Endothelial cell of umbilical vein (primary cell): Measurements from ENCODE around the gene BET1L. TPM values are rescaled to one million over a fixed set of nuclear protein-coding genes. Genes with fewer than 3 reads are reported as not detected.

Source experiments
- BruUV-seq: library from RNA; stranded (reverse); fragments of 400-500 nt; replicated peaks from 2 replicates; lab custom pipeline; 2021; lab: Mats Ljungman, UMichigan
- CTCF ChIA-PET: fragments of 300-600, 350-600 bp; sonication (Branson Sonifier 250); formaldehyde crosslinking; loops from one replicate; lab custom pipeline; 2021; ENCODE audit warnings: antibody characterized with exemption, inconsistent platforms; lab: Charles Lee
- POLR2A ChIA-PET: fragments of 300-600, 350-600 bp; sonication (Branson Sonifier 250); formaldehyde crosslinking; loops from one replicate; lab custom pipeline; 2021; ENCODE audit warnings: antibody characterized with exemption, inconsistent platforms; lab: Charles Lee
- DNase-seq: peaks from one replicate; pipeline ENCODE4 v3.0.0-alpha.2; 2011; ENCODE audit warnings: low read depth, low spot score
- FAIRE-seq: peaks from 2 replicates; lab custom pipeline; 2011; peaks lifted over from hg19 to GRCh38; lab: Jason Lieb, UNC
- H2AFZ ChIP-seq: 2 replicates; pipeline ENCODE4 v1.6.0; 2012; ENCODE audit warnings: low read depth, low read length, control low read depth, inconsistent platforms
- H3K27ac ChIP-seq: 2 replicates; pipeline ENCODE4 v1.5.1; 2011; ENCODE audit warnings: low read depth, mild to moderate bottlenecking, control low read depth, low read length, moderate library complexity; ENCODE audit not compliant: insufficient read depth
- H3K27me3 ChIP-seq, 2 experiments: 2 replicates each; pipeline versions ENCODE4 v1.6.0 to v1.6.1; 2011; ENCODE audit warnings: low read length in 2 of 2, mixed read lengths in 1 of 2; ENCODE audit not compliant: control insufficient read depth in 2 of 2, insufficient read depth in 2 of 2
- H3K36me3 ChIP-seq, 2 experiments: 2 replicates in 1 of 2; 3 replicates in 1 of 2; pipeline ENCODE4 v1.5.1; 2011; ENCODE audit warnings: low read length in 2 of 2, mild to moderate bottlenecking in 1 of 2, moderate library complexity in 1 of 2; ENCODE audit not compliant: control insufficient read depth in 2 of 2, insufficient read depth in 2 of 2; ENCODE audit errors: extremely low read depth in 1 of 2
- H3K4me1 ChIP-seq: 3 replicates; pipeline ENCODE4 v1.5.1; 2011; ENCODE audit warnings: mild to moderate bottlenecking, low read length; ENCODE audit not compliant: control insufficient read depth, insufficient read depth; ENCODE audit errors: extremely low read depth
- H3K4me2 ChIP-seq: 2 replicates; pipeline ENCODE4 v1.6.1; 2011; ENCODE audit warnings: low read length, control low read depth, mixed read lengths; ENCODE audit not compliant: insufficient read depth
- H3K4me3 ChIP-seq, 3 experiments: fragments of 200-600 bp in 1 of 3; sonication (generic), shearing (Covaris generic) in 1 of 3; replicated peaks in 1 of 3; 2 replicates each; pipeline ENCODE4 v1.5.1; 2011 to 2016; ENCODE audit warnings: control low read depth in 3 of 3, low read length in 3 of 3, mild to moderate bottlenecking in 2 of 3, inconsistent platforms in 1 of 3, low read depth in 1 of 3, moderate library complexity in 1 of 3; ENCODE audit not compliant: insufficient read depth in 1 of 3
- H3K79me2 ChIP-seq: 2 replicates; pipeline ENCODE4 v1.6.0; 2012; ENCODE audit warnings: low read length, inconsistent platforms; ENCODE audit not compliant: control insufficient read depth, insufficient read depth
- H3K9ac ChIP-seq: replicated peaks from 2 replicates; pipeline ENCODE3; 2011; ENCODE audit warnings: low read length, control low read depth; ENCODE audit not compliant: insufficient read depth; ENCODE audit errors: extremely low read depth
- H3K9me1 ChIP-seq: replicated peaks from 3 replicates; pipeline ENCODE4 v1.6.0; 2011; ENCODE audit warnings: mild to moderate bottlenecking, low read length; ENCODE audit not compliant: control insufficient read depth, insufficient read depth; ENCODE audit errors: extremely low read depth
- H3K9me3 ChIP-seq: replicated peaks from 2 replicates; pipeline ENCODE4 v1.5.1; 2012; ENCODE audit warnings: low read length, inconsistent platforms; ENCODE audit not compliant: control insufficient read depth, insufficient read depth
- H4K20me1 ChIP-seq: replicated peaks from 2 replicates; pipeline ENCODE3; 2011; ENCODE audit warnings: mild to moderate bottlenecking, low read length; ENCODE audit not compliant: control insufficient read depth, insufficient read depth; ENCODE audit errors: extremely low read depth
- EZH2 ChIP-seq: IDR thresholded peaks from 2 replicates; pipeline ENCODE4 v1.6.1; 2012; ENCODE audit warnings: borderline replicate concordance, low read depth, mild to moderate bottlenecking, moderate library complexity, low read length, inconsistent platforms; ENCODE audit not compliant: severe bottlenecking
- FOS ChIP-seq: IDR thresholded peaks from 2 replicates; pipeline ENCODE4 v1.6.1; 2011; ENCODE audit warnings: mild to moderate bottlenecking, low read length, moderate library complexity, borderline replicate concordance; ENCODE audit not compliant: insufficient read depth
- GATA2 ChIP-seq: IDR thresholded peaks from 2 replicates; pipeline ENCODE4 v1.7.0; 2011; ENCODE audit warnings: low read depth, mild to moderate bottlenecking, moderate library complexity, mixed read lengths, low read length; ENCODE audit not compliant: insufficient read length, insufficient read depth
- JUN ChIP-seq: IDR thresholded peaks from 2 replicates; pipeline ENCODE4 v1.6.1; 2011; ENCODE audit warnings: borderline replicate concordance, low read depth; ENCODE audit not compliant: insufficient read length, insufficient read depth
- MYC ChIP-seq: IDR thresholded peaks from one replicate; pipeline ENCODE4 v1.6.1; 2011; ENCODE audit warnings: mild to moderate bottlenecking, low read depth, low read length
- POLR2A ChIP-seq: IDR thresholded peaks from 2 replicates; pipeline ENCODE4 v1.6.1; 2012; ENCODE audit warnings: low read depth, mild to moderate bottlenecking, control low read depth, low read length
- POLR2AphosphoS5 ChIP-seq: IDR thresholded peaks from 2 replicates; pipeline ENCODE4 v1.6.1; 2012; ENCODE audit warnings: low read depth, mild to moderate bottlenecking, control low read depth, low read length, moderate library complexity; ENCODE audit not compliant: insufficient read depth
- dilution Hi-C: fragments of 300-500 bp; cut with MboI; formaldehyde crosslinking; loops from one replicate; pipeline ENCODE4 v1.15.0; 2019; ENCODE audit warnings: low sequenced_read_pairs; ENCODE audit not compliant: extremely low pct_ligation_motif_present
- intact Hi-C: fragments of 100-400 bp; cut with micrococcal nuclease; formaldehyde crosslinking; loops from one replicate; pipeline ENCODE4 v1.10.0; 2022
- polyA plus RNA-seq, 4 experiments: library from polyadenylated mRNA; depleted of rRNA in 3 of 4; stranded (reverse) in 3 of 4; unstranded in 1 of 4; fragments of >200 nt; gene quantifications; 2 replicates each; pipeline versions ENCODE4 v1.2.1 to v1.2.3, GENCODE V29; 2011 to 2012; ENCODE audit warnings: missing spikeins in 1 of 4
- total RNA-seq: library from RNA; stranded (reverse); gene quantifications from 2 replicates; pipeline ENCODE4 v1.2.3, GENCODE V29; 2021
- TF ChIP-seq, protein P1 (sequence below): IDR thresholded peaks from 2 replicates; pipeline ENCODE4 v1.6.1; 2011; ENCODE audit not compliant: insufficient read depth, insufficient read length
- TF ChIP-seq, protein P2 (sequence below), 2 donors: IDR thresholded peaks; 1 replicate in 1 of 2; 2 replicates in 1 of 2; pipeline ENCODE4 v1.5.1; 2011; ENCODE audit warnings: low read length in 2 of 2, mild to moderate bottlenecking in 2 of 2, moderate library complexity in 2 of 2, control low read depth in 1 of 2, inconsistent platforms in 1 of 2, low read depth in 1 of 2; ENCODE audit not compliant: insufficient read depth in 1 of 2; ENCODE audit errors: extremely low read depth in 1 of 2

Gene BET1L
- total and polyA plus RNA-seq, 2 donors (not counting 3 experiments of a cell fraction or from before 2014, with no cell fraction given): 31.0 to 80.0 TPM

- H4K20me1 ChIP-seq: no peaks in the 10 kb centered on the region
- dilution Hi-C loops: no loop called here
- no TSS peak for BruUV-seq
- H3K4me3 ChIP-seq: no peak overlapping the region
- intact Hi-C loops: no loop called here
- ChIA-PET POLR2A (no interaction called here), CTCF (no interaction called here)
- H3K9ac ChIP-seq: no peak overlapping the region
- H3K36me3 ChIP-seq: peaks cover 31 to 43% of the 10 kb centered on the region in 2 experiments
- H3K9me3 ChIP-seq: no peaks in the 10 kb centered on the region
- H3K4me2 ChIP-seq: no peak overlapping the region
- DNase-seq (no peak), FAIRE-seq (no peak)
- no peak overlapping the region for H3K27ac ChIP-seq
- H2AFZ ChIP-seq: no peak overlapping the region
- H3K27me3 ChIP-seq: no peaks in the 10 kb centered on the region
- H3K9me1 ChIP-seq: no peaks in the 10 kb centered on the region
- H3K4me1 ChIP-seq: peaks cover 16% of the 10 kb centered on the region
- no peak for TF ChIP-seq JUN
- TF ChIP-seq EZH2: no peak
- TF ChIP-seq, protein P1, sequence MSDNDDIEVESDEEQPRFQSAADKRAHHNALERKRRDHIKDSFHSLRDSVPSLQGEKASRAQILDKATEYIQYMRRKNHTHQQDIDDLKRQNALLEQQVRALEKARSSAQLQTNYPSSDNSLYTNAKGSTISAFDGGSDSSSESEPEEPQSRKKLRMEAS: no peak
- no peak for TF ChIP-seq MYC
- TF ChIP-seq GATA2: no peak
- TF ChIP-seq, protein P2, sequence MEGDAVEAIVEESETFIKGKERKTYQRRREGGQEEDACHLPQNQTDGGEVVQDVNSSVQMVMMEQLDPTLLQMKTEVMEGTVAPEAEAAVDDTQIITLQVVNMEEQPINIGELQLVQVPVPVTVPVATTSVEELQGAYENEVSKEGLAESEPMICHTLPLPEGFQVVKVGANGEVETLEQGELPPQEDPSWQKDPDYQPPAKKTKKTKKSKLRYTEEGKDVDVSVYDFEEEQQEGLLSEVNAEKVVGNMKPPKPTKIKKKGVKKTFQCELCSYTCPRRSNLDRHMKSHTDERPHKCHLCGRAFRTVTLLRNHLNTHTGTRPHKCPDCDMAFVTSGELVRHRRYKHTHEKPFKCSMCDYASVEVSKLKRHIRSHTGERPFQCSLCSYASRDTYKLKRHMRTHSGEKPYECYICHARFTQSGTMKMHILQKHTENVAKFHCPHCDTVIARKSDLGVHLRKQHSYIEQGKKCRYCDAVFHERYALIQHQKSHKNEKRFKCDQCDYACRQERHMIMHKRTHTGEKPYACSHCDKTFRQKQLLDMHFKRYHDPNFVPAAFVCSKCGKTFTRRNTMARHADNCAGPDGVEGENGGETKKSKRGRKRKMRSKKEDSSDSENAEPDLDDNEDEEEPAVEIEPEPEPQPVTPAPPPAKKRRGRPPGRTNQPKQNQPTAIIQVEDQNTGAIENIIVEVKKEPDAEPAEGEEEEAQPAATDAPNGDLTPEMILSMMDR (IDR thresholded peaks at IDR 0.05; ENCODE audit: extremely low read depth in 1 of 2, insufficient read depth in 1 of 2, low read depth in 1 of 2, low read length in 2 of 2): no peak
- no peak for TF ChIP-seq FOS
- TF ChIP-seq POLR2AphosphoS5: no peak
- no peak for TF ChIP-seq POLR2A
- peaks cover 30% of the 10 kb centered on the region for H3K79me2 ChIP-seq
Observed at GRCh38 chr11:212150-213100, 5.2 kb upstream of the BET1L start.
